HG03571 (cell line): ENCODE results near the gene ZMIZ1.

ENCODE experiments used
- ATAC-seq: cut with Tn5 transposase; IDR thresholded peaks from one replicate; pipeline ENCODE4 v1.9.1; 2021; ENCODE audit not compliant: unreplicated experiment

Gene ZMIZ1

GRCh38 chr10:79301754-79302530 is 233.2 kb downstream of the ZMIZ1 start:
- ATAC-seq, result no peak

DNA sequence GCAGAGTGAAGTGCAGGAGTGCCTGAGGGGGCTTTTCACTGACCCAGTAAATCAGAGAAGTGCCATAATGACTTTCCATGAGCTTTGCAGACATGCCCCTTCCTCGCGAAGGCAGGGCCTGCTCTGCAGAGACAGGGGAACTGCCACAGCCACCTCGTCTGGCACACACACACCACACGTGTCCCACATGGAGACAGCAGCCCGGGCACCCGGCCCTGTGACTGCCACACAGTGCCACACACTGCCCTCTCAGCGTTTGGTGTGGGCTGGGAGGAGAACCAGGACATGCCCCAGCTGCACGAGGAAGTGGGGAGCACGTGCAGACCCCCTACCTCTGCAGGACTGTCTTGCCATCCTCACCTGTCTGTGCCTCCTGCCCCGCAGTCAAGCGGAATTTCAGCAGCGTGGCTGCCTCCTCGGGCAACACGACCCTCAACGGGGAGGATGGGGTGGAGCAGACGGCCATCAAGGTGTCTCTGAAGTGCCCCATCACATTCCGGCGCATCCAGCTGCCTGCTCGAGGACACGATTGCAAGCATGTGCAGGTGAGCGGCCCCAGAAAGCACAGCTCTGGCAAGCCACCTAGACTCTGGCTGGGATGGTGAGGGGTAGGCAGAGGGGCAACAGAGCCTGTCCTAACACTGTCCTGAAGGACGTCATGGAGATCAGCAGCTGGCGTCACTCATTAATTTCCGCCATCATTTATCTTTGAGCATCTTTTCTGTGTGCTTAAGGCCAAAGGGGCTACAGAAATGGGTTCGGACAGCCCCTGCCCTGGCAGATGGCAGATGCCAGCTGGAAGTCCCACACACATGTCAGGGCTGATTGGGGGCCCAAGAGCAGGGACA is 235.1 kb downstream of the ZMIZ1 start:
- no peak for ATAC-seq

DNA sequence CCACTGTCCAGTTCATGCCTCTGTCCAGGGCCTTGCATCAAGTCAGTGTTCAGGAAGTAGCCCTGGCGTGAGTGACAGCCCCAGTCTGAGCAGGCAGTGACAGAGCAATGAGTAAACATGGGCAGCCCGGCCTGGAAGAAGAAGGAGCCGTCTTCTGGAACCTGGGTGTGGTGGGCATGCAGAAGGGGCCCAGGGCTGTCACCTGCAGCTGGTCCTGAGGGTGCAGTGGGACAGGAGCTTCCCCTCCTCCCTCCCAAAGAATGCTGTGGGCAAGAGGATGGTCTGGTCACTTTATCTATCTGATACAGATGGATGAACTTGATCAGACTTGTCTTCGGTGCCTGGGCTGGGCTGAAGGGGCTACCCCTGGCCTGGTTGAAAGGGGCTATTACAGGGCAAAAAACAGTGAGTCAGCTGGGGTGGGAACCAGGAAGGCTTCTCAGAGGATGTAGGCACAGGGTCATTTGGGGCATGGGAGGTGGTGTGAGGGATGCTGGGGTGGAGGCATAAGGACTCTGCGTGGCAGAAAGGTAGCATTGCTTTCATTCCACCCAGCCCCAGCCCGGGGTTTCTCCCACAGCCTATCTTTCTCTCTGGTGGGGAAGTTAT is 235.8 kb downstream of the ZMIZ1 start:
- no peak for ATAC-seq

- ATAC-seq, result no peak
These were observed 236.7 kb downstream of the ZMIZ1 start for GRCh38 chr10:79305515-79305914.

- ATAC-seq, result no peak
These were observed 237.2 kb downstream of the ZMIZ1 start for GRCh38 chr10:79305988-79306387.

- no peak for ATAC-seq
These were observed 238.0 kb downstream of the ZMIZ1 start for GRCh38 chr10:79306644-79307220.

DNA sequence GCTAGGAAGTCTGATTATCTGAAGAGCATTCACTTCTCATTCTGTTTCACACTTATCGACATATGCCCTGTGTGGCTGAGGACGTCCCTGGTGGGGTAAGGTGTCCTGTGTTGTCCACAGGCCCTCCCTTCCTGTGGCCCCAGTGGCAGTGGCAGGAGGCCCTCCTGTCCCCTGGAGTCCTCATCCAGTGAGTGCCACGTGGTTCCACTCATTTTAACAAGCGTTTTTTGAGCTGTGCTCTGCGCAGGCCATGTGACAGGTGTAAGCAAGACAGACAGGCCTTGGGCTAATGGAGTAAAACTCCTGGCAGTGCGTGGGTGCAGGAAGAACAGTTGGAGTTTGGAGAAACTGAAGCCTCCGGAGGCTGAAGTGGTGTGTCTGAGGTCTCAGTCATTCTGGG is 239.2 kb downstream of the ZMIZ1 start:
- no peak for ATAC-seq

DNA sequence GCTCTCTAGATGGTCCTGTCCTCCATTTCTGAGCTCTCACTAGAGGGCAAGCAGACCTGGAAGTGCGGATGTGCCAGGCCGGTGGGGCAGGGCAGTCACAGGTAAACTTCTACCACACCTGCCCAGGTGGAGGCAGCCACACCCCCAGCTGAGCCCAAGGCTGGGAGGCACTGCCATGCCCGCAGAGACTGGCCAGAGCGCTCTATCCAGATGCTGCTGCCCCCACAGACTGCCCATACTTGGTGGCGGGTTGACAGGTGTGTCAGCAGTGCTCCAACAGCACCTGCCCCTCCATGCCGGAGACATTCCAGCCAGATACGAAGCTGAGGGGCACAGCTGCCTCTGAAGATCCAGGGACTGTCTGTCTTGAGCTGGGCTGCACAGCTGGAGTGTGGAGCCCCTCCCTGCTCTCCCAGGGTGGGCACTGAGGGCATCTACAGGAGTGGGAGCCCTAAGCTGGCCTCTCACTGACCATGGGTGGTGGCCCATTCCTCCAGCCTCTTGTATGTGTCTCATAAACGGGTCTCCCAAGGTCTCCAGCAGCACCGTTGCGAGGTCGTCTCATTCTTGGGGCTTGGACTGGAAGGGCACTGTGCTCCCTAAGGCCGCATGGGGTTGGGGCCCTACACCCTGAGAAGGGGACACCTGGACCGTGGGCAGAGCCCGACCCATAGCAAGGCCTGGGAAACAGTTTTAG is 240.4 kb downstream of the ZMIZ1 start:
- no peak for ATAC-seq

DNA sequence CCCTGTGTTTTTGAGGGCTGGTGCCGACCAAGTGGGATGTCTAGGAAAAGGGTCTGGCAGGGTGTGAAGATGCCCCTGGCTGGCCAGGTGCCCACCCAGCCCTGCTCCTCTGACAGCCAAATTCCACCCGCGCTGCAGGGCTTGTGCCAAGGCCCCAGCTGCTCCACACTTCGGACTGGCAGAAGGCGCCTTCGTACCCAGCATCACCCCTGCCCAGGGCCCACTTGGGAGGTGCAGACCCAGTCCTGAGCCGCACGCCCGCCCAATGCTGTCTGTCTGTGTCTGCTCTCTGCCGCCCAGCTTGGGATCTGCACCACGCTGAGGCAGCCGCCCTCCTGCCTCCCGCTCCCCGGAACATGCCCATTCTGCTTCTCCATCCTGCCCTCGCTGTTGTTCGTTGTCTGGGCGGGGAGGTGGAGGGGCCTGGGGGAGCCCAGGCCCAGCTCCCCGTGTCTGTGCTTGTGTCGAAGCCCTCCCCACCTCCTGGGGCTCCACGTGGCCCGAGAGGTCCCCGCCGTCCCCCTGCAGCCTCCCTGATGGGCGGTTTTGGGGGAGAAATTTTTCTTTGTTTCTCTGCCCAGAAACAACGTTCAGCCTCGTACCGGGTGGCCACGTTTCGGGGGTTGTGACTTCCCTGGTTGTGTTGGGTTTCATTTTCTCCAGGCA is 241.6 kb downstream of the ZMIZ1 start:
- no peak for ATAC-seq

- ATAC-seq, result no peak
These were observed 242.3 kb downstream of the ZMIZ1 start for GRCh38 chr10:79310911-79311573.

DNA sequence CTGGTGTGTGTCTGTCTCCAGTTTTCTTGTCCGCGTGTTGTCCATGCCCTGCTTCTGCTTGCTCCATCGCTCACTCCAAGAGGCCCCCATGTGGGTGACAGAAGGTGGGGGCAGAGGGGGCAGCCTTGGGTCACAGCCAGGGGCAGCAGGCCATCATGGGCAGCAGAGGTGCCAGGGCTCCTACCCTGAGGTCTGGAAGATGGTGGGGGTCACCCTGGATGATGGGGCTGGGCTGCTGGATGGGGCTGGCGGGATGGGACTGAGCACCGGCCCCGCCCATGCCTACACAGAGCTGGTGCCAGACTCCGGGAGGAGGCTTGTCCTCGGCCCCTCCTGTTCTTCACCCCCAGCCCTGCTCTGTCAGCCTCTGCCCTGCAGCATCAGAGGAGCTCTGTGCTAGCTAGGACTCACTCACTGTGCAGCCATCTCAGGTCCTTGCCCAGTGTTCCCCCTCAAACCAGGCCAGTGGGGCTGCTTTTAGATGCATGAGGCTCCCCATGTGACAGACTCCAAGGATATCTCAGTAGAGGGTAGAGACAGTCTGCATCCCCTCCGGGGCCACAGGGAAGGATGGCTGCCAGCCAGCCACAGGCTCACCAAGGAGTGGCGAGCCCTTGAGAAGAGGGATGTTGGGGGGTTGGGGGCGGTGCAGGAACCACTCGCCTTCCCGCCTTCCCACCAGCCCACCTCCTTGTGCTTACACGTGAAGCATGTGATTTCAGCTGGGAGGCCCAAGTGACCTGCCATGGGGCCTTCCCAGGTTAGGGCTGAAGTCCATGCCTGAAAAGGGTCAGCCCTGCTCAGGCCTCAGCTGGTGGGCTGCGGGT is 243.0 kb downstream of the ZMIZ1 start:
- ATAC-seq, result no peak

DNA sequence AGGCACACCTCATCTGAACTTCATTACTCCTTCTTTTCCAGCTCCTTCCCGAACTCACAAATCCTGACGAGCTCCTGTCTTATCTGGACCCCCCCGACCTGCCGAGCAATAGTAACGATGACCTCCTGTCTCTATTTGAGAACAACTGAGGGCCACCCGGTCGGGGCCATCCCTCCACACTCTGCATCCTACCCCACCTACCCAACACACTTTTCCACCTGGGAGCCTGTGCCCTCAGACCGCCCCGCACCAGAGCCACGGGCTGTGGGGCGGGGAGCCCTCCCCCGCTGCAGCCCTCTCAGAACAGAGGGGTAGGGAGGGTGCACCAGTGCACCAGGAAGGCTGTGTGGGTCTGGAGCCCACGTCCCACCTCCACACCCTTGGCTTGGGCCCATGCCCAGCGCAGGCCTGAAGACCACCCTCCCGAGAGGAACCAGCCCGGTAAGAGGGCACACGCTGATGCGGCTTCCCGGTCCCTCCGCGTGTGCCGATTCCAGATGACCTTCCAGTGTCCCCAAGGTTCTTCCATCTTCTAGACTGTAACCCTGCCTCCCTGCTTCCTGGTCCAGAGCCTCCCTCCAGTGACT is 243.9 kb downstream of the ZMIZ1 start:
- no peak for ATAC-seq

DNA sequence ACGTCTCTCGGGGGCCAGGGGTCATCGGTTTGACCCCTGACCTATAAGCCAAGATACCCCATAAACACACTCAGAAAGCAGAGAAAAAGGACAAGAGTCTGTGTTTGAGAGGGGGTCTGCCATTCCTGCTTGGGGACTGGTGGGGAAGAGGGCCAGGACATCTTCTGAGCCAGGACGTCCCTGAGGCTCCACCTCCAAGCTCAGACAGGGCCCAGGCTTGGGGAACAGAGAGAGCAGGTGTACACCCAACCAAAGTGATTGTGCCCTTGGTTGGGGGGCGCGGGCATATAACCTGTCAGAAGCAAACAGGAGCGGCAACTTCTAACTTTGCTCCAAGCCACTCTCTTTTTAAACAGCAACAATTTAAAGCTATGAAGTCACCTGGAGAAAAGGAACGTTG is 244.6 kb downstream of the ZMIZ1 start:
- no peak for ATAC-seq

DNA sequence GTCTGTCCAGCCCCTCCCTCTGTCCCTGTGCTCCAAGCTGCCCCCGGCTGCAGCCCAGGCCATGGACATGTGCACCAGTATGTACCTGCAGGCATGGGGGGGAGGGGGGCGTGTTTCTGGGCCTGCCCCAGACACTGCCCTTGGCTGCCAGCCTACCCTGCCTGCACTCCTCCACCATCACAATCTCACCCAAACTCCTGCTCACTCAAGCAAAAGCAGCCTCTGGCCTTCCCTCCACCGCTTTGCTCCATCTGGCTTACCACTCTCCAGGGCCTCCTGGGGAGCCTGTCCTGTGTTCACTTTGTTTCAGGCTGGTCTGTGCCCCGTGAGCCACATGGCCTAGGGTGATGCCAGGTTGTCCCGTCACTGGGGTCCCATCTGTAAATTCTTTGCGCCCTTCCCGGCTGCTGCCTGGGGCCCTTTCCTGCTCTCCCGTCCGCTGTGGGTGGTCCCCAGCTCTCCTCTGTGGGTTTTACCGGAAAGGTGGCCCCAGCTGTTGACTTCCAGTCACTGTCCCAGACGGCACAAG is 245.2 kb downstream of the ZMIZ1 start:
- no peak for ATAC-seq

GRCh38 chr10:79314761-79315601 is 246.2 kb downstream of the ZMIZ1 start:
- no peak for ATAC-seq

- ATAC-seq, result no peak
These were observed 246.8 kb downstream of the ZMIZ1 start for GRCh38 chr10:79315602-79315920.

- ATAC-seq, result peak; percentile 67
These were observed 248.1 kb downstream of the ZMIZ1 start for GRCh38 chr10:79316671-79317431.
